ENCODE measurements around the gene ATP11C.

DNA sequence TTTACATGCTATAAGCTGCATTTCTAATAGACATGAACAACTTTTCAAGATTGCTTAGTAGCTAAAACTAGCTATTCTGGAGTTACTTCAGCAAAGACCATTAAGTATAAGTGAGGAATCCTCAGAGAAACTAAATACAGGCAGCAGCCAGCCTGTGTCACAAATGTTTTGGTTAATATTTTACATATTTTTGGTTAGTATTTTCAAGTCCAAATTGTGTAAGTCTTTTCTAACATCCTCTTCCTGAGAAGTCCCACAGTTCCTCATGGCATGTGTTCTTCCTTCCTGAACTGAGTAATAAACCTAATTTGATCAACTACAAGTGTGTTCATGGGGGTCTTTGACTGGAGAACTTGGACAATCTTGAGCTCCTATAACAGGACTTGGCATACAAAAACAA, 182.5 kb downstream of the ATP11C start:
- no peak for TF ChIP-seq CTCF (IDR thresholded peaks at IDR 0.05)
- no peak for TF ChIP-seq POLR2A (IDR thresholded peaks at IDR 0.05)
- no peak for TF ChIP-seq POLR2AphosphoS5 (IDR thresholded peaks at IDR 0.05)
